ENCODE measurements around the gene CXCR3. TPM values are rescaled to one million over a fixed set of nuclear protein-coding genes. Genes with fewer than 3 reads are reported as not detected.
A peak's percentile ranks its signal among the peaks of the same experiment; 100 is the strongest.

The CXCR3 gene
- total RNA-seq, 1 donor from 2014 or later = not detected

GRCh38 chrX:71659959-71660358 lies 41.6 kb upstream of the CXCR3 start:
- H3K4me1 Mint-ChIP-seq (ENCODE audit: unreplicated experiment) = no peaks in the 10 kb centered on the region
- H3K4me3 Mint-ChIP-seq (ENCODE audit: unreplicated experiment) = no peak overlapping the region
- peaks cover 7% of the 10 kb centered on the region for H3K9me3 Mint-ChIP-seq (ENCODE audit: unreplicated experiment)
- no peak overlapping the region for H3K27ac Mint-ChIP-seq (ENCODE audit: unreplicated experiment)
- DNase-seq (ENCODE audit: extremely low spot score, unreplicated experiment) = no peak
- no peaks in the 10 kb centered on the region for H3K36me3 Mint-ChIP-seq (ENCODE audit: unreplicated experiment)
- no peaks in the 10 kb centered on the region for H3K27me3 Mint-ChIP-seq (ENCODE audit: unreplicated experiment)
- no peak for TF ChIP-seq CTCF (IDR thresholded peaks at IDR 0.05)

GRCh38 chrX:71659342-71659741 lies 41.0 kb upstream of the CXCR3 start:
- Mint-ChIP-seq H3K4me1 (ENCODE audit: unreplicated experiment) (no peaks in the 10 kb centered on the region), H3K27me3 (ENCODE audit: unreplicated experiment) (no peaks in the 10 kb centered on the region), H3K4me3 (ENCODE audit: unreplicated experiment) (no peak overlapping the region), H3K9me3 (ENCODE audit: unreplicated experiment) (peaks cover 7% of the 10 kb centered on the region), H3K27ac (ENCODE audit: unreplicated experiment) (no peak overlapping the region), H3K36me3 (ENCODE audit: unreplicated experiment) (no peaks in the 10 kb centered on the region)
- no peak for TF ChIP-seq CTCF (IDR thresholded peaks at IDR 0.05)
- DNase-seq (ENCODE audit: extremely low spot score, unreplicated experiment) = no peak

GRCh38 chrX:71657267-71657666 lies 39.0 kb upstream of the CXCR3 start:
- Mint-ChIP-seq H3K27me3 (ENCODE audit: unreplicated experiment) (no peaks in the 10 kb centered on the region), H3K27ac (ENCODE audit: unreplicated experiment) (no peak overlapping the region), H3K4me1 (ENCODE audit: unreplicated experiment) (no peaks in the 10 kb centered on the region), H3K4me3 (ENCODE audit: unreplicated experiment) (no peak overlapping the region), H3K36me3 (ENCODE audit: unreplicated experiment) (no peaks in the 10 kb centered on the region), H3K9me3 (ENCODE audit: unreplicated experiment) (peaks cover 7% of the 10 kb centered on the region)
- DNase-seq (ENCODE audit: extremely low spot score, unreplicated experiment) = no peak
- TF ChIP-seq CTCF (IDR thresholded peaks at IDR 0.05) = no peak

GRCh38 chrX:71653344-71653743 lies 35.0 kb upstream of the CXCR3 start:
- Mint-ChIP-seq H3K36me3 (ENCODE audit: unreplicated experiment) (no peaks in the 10 kb centered on the region), H3K27ac (ENCODE audit: unreplicated experiment) (no peak overlapping the region), H3K4me1 (ENCODE audit: unreplicated experiment) (no peaks in the 10 kb centered on the region), H3K4me3 (ENCODE audit: unreplicated experiment) (no peak overlapping the region), H3K9me3 (ENCODE audit: unreplicated experiment) (peaks cover 7% of the 10 kb centered on the region), H3K27me3 (ENCODE audit: unreplicated experiment) (no peaks in the 10 kb centered on the region)
- no peak for TF ChIP-seq CTCF (IDR thresholded peaks at IDR 0.05)
- no peak for DNase-seq (ENCODE audit: extremely low spot score, unreplicated experiment)

GRCh38 chrX:71652405-71652804 lies 34.1 kb upstream of the CXCR3 start:
- DNase-seq (ENCODE audit: extremely low spot score, unreplicated experiment) = no peak
- no peak overlapping the region for H3K27ac Mint-ChIP-seq (ENCODE audit: unreplicated experiment)
- H3K36me3 Mint-ChIP-seq (ENCODE audit: unreplicated experiment) = no peaks in the 10 kb centered on the region
- H3K27me3 Mint-ChIP-seq (ENCODE audit: unreplicated experiment) = no peaks in the 10 kb centered on the region
- no peak overlapping the region for H3K4me3 Mint-ChIP-seq (ENCODE audit: unreplicated experiment)
- H3K4me1 Mint-ChIP-seq (ENCODE audit: unreplicated experiment) = no peaks in the 10 kb centered on the region
- TF ChIP-seq CTCF (IDR thresholded peaks at IDR 0.05) = peak; percentile 61
- H3K9me3 Mint-ChIP-seq (ENCODE audit: unreplicated experiment) = peaks cover 7% of the 10 kb centered on the region

Data from osteocyte (in vitro differentiated cells).